Right ventricle myocardium inferior (tissue), 1 donor: ENCODE data around the gene ZNF346. TPM values are rescaled to one million over a fixed set of nuclear protein-coding genes. Genes with fewer than 3 reads are reported as not detected.
A peak's percentile ranks its signal among the peaks of the same experiment; 100 is the strongest.
"Not testable (repeated sequence)": the region's sequence is repeated elsewhere in the genome, so short reads cannot be mapped to it uniquely, and the experiment has no call there.

Experiments used
- ATAC-seq: fragments of 200-7000 bp; cut with Tn5 transposase; one replicate; pipeline ENCODE4 v1.9.1; 2020; ENCODE audit warnings: mild to moderate bottlenecking, moderate library complexity
- DNase-seq: peaks from one replicate; pipeline ENCODE4 v3.0.0; 2021; ENCODE audit errors: missing footprints
- intact Hi-C: fragments of 100-400 bp; cut with DNase I; formaldehyde crosslinking; loops from one replicate; pipeline ENCODE4 v1.11.0; 2022
- total RNA-seq: library from RNA; stranded (reverse); fragmentation: NEBNext Ultra II Directional; extraction: Animal tissue kit (Norgen Biotek cat#: 25700); gene quantifications from one replicate; pipeline ENCODE4 v1.2.1, GENCODE V29; 2021
- donor health status: DM: no; HTN: yes; CAD: no; lungs with severe emphysema.

Gene ZNF346
- total RNA-seq, 1 donor from 2014 or later = 6.2 TPM

DNA sequence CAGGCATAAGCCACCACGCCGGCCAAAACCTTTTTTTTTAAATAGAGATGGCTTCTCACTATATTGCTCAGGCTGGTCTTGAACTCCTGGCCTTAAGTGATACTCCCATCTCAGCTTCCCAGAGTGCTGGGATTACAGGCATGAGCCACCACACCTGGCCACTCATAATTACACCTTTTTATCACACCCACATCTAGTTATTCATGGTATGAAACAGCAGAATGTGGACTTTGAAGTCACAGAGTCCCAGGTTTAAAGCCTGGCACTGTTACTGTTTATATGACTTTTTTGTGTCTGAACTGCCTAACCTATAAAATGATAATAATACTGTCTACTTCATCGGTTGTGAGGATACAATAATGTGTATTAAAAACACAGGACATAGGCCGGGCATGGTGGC, 23.1 kb downstream of the ZNF346 start:
- DNase-seq (no peak), ATAC-seq (no peak)
- intact Hi-C loops = no loop called here

DNA sequence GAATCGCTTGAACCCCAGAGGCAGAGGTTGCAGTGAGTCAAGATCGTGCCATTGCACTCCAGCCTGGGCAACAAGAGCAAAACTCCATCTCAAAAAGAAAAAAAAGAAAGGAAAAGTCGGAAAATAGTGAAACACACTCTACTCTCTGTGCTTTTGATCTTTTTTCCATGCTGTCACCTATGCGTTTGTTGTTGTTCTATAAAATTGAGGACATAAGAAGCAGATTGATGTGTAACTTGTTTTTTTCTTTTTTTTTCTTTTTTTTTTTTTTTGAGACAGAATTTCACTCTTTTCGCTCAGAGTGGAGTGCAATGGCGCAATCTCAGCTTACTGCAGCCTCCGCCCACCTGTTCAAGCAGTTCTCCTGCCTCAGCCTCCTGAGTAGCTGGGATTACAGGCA, 26.0 kb downstream of the ZNF346 start:
- ATAC-seq, DNase-seq, intact Hi-C loops: not testable (repeated sequence)

DNA sequence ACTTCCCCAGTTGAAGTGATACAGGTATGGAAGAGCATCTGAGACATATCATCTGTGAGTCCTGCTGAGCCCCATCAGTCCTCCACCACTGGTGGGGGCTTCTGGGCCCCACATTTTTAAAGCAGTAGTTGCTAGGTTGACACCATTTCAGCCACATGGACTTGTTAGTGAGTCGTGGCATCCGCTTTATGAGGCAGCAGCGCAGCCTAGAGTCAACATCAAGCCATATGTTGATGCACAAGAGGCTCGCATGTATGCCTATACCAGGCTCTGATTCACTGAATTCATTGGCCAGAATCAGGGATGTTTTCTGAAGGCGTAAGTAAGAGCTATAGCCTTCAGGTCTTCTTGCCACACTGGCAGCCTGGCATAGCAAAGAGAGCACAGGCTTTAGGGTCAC, 26.8 kb downstream of the ZNF346 start:
- DNase-seq (no peak), ATAC-seq (no peak)
- intact Hi-C loops = no loop called here

DNA sequence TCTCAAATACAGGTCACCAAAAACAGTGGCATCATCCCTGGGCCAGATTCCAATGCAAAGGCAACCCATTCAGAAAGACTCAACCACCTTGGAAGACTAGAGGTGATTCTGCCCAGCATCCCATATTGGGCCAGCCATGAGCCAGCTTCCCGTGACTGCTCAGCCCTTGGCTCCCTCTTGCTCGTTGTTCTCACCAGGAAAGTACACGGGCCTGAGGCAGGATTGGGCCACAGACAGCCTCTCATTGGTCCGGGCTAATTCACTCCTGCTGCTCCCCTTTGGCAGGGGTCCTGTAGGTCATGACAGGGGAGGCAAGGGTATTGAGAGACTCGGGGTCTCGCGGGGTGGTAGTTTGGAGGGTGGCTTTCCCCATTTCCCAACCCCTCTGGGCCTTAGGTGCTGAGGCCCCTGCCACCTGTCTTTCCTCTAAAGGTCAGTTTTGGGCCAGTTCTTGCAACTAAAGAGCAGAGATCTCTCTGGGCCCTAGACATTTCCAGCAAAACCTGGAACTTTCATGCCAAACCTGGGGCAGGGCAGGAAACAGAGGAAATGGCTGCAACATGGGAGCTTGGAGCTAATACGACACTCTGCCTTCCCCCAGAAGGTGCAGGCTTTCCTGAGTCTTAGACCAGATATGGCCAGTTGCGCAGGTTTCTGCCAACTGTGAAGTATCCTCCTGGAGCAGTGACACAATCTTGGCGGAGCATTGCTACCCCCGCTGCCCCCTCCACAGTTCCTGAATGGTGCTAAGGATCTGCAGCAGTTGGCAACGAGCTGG, 42.2 kb downstream of the ZNF346 start:
- intact Hi-C loops = no loop called here
- ATAC-seq = no peak
- DNase-seq = no peak

DNA sequence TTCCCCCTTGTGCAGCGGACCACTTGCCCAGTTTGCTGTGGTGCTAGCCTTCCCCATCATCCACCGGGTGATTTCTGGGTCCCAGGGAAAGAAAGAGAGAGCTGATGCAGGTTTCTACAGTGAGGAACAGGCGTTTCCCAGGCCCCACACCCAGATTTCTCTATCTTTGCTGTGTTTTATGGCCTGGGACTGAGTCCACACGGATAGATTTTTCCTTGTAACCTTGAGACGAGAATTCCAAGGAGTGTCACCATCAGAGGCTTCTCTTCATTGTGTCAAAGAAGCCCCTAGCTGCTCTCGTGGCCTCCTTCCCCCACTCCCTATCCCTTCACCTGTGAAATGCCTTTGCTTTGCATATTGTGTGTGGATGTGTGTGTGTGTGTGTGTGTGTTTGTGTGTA, 43.0 kb downstream of the ZNF346 start:
- no peak for DNase-seq
- ATAC-seq = no peak
- intact Hi-C loops = no loop called here

DNA sequence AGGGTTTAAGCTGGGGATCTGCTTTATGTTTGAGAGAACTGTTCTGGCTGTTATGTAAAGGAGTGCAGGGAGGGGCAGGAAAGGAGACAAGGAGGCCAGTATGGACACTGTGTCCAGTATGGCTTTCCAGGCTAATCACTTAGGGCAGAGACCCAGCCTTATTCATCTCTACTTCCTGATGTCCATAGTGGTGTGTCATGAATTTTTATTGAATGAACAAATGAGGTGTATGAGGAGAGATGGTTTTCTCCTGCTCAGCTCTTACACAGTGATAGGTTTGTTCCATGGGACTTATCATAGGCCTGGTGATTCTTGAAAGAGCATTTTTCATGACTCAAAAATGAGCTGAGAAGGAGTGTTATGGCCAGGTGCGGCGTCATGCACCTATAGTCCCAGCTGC, 43.7 kb downstream of the ZNF346 start:
- DNase-seq = no peak
- ATAC-seq = no peak
- intact Hi-C loops = no loop called here

DNA sequence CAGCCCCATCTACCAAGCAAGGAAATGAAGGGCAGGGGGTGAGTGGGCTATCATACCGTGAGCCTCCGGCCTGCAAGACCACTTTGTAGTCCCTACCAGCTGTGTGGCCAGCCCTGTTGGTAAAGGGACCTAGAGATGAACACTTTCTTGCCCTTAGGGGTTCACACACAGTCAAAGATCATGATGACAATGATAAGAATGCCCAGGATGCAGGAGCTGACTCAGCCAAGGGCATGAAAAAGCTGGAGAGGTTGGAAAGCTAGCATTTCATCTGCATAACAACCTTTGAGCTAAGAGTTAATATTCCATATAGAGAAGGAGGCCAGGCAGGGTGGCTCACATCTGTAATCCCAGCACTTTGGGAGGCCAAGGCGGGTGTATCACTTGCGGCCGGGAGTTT, 45.0 kb downstream of the ZNF346 start:
- ATAC-seq = no peak
- intact Hi-C loops = no loop called here
- no peak for DNase-seq

DNA sequence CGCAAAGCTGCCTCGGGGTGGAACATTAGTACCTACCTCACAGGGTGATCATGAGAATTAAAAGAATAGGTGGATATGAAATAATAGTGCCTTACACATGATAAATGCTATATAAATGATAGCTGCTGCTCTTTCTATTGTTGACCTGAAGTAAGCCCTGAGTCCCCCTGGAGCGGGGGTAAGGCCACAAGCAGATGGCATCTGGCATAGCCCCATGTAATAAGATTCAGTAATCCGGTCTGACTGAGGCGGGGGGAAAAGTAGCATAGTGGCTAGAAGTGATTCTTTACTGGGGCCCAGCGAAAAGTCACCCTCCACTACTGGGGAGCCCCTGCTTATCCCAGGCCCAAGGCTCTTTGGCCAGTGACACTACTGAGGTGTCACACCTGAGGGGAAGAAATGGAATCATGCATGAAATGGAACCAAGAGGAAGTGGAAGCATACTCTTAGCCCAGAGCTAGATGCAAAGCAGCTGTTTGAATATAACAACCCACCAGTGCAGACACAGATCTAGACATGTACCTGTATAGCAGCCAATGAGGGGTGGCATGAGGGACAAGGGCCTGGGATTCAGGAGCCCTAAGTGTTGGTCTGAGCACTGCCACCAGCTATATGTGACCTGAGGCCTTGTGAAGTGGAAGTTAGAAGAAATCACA, 48.2 kb downstream of the ZNF346 start:
- DNase-seq (no peak), ATAC-seq (no peak)
- intact Hi-C loops = no loop called here

DNA sequence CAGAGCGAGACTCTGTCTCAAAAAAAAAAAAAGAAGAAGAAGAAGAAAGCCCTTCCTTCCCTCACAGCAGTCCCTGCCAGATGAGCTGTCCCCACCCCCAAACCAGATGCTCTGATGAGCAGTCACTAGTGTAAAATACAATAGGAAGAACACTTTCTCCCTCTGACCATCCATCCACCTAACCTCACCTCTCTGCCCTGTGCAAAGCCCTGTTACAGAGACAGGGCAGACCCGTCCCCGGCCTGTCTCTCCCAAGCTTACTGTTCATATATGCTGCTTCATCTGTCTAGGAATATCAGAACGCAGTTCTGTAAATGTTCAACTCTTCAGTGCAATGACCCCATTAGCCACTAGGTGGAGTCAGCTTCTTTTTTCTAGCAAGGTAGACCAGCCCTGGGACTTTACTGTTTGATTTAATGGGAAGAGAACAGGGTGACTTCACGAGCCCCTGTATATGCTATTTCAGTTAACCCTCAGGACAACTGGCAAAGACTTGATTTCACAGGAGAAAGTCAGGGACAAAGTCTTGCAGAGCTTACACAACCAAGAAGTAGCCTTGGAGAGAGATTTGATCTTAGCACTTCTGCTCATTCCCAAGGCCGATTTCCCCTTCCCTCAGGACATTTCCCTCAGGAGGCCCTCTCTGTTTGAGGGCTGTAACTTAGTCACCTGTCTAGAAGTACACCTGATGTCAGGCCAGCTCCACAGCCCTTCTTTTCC, 49.3 kb downstream of the ZNF346 start:
- ATAC-seq = peak; percentile 78
- DNase-seq = no peak
- intact Hi-C loops = loop anchor here (1.0 kb wide), 1 partner anchor 39 kb away; no protein-coding TSS in a partner anchor

DNA sequence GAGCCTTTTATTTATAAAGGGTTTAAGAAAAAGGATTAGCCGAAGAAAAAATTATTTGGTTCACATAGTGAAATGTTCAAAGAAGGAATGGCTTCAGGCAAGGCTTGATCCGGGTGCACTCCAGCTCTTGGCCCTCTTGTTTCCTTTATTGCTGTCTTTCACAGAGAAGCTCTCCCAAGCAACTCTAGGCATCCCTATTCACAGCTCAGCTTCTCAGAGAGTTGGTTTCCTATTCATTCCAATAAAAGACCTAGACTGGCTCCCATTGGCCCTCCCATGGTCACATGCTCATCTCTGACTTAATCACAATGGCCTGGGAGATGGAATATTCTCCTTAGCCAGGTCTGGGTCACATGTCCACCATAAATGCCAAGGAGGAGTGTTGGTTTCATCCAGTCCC, 54.8 kb downstream of the ZNF346 start:
- DNase-seq (no peak), ATAC-seq (no peak)
- intact Hi-C loops = no loop called here

DNA sequence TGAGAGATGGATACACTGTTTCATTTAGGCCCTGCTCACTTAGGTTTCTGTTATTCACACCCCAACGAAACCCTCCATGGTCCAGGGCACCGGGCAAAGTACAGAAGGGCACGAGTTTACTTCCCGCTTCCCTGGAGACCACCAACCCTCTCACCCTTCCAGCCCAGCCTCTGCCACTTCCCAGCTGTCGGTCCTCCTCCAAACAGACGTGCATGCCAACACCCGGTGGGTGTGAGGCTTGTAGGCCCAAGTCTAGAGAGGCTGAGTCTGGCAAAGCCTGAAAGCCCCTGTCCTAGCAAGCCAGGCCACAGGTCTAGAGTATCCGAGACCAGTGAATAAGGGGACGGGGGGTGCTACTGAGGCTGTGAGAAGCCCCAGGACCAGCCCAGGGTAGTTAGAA, 57.1 kb downstream of the ZNF346 start:
- DNase-seq (no peak), ATAC-seq (no peak)
- intact Hi-C loops = no loop called here

DNA sequence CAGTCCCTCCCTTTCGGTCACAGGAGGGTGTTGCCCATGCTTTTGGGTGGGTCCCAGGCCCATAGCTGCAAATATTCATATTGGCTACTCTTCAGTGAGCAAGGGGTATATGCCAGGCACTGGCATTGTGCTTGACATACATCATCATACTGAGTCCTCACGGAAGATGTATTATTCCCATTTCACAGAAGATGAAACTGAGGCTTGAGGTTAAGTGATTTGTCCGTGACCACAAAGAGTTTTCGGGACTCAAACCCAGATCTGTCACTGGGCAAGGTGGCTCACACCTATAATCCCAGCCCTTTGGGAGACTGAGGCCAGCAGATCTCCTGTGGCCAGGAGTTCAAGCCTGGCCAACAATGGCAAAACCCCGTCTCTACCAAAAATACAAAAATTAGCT, 57.8 kb downstream of the ZNF346 start:
- intact Hi-C loops = no loop called here
- DNase-seq = no peak
- no peak for ATAC-seq

DNA sequence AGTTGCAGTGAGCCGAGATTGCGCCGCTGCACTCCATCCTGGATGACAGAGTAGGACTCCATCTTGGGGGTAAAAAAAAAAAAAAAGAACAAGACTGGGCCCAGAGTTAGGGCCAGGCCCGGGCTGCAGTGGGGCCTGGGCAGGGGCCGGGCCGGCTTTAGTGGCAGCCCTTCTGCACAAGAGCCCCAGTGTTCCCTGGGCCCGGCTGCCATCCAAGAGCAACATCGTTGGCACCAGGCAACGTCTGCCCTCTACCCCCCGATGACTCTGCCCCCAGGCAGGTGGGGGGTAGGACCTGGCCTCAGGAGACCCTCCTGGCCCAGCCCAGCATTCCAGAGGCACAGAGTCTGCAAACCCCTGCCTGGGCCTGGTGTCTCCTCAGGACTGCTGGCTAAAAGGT, 59.4 kb downstream of the ZNF346 start:
- no peak for ATAC-seq
- intact Hi-C loops = no loop called here
- DNase-seq = no peak

DNA sequence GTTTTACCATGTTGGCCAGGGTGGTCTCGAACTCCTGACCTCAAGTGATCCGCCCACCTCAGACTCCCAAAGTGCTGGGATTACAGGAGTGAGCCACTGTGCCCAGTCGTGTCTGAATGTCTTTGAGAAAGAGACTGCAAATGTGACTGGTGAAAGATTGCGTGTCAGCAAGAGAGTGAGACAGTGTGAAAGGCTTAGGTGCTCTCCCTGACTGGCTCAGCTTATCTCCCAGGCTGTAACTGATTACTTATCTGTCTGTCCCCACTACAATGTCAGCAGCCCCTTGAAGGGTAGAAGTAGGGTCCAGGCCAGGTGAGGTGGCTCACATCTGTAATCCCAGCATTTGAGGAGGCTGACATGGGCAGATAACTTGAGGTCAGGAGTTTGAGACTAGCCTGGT, 60.9 kb downstream of the ZNF346 start:
- DNase-seq (no peak), ATAC-seq (no peak)
- intact Hi-C loops = no loop called here

DNA sequence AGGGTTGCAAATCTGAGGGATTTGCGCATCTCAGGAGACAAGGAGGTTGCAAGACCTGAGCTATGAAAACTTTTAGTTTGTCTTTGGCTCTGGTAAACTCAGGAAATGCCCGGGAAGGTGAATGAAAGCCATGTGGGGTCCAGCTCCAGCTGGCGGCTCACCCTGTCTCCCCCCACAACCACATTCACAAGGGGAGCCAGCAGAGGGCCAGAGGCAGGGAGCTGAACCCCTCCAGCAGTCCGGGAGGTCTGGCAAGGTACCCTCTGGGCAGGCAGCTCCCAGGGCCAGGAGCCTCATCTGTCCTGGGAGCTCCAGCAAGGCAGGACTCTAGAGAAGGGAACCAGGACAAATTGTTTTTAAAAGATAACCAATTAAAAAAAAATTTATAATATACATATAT, 61.7 kb downstream of the ZNF346 start:
- intact Hi-C loops = no loop called here
- ATAC-seq (no peak), DNase-seq (no peak)

DNA sequence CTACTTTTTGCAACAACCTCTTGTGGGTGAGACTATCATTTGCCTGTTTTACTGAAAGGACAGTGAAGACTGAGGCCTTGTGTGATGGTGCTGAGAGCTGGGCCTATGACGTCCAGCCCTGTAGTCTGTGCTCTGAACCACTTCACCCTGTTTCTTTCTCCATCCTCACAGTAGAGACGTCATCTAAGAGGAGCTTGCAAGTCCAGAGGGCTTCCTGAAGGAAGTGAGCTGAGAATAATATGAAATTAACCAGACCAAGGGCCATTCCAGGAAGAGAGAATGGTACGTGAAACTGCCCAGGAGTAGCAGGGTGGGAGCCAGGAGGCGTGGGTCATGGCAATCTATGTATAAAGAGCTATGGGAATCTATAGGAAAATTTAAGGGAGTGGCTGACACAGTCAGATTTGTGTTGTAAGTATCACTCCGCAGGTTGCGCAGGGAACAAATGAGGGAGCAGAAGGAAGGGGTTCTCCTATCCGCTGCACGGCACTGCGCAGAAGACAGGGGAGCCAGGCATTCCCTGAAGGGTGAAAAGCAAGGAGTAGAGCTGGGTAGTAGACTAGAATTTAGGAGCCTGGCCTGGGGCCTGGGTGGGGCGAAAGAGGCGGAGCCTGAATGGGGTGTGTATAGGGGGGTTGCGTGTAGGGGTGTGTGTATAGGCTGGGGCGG, 63.6 kb downstream of the ZNF346 start:
- no peak for DNase-seq
- ATAC-seq = no peak
- intact Hi-C loops = no loop called here

DNA sequence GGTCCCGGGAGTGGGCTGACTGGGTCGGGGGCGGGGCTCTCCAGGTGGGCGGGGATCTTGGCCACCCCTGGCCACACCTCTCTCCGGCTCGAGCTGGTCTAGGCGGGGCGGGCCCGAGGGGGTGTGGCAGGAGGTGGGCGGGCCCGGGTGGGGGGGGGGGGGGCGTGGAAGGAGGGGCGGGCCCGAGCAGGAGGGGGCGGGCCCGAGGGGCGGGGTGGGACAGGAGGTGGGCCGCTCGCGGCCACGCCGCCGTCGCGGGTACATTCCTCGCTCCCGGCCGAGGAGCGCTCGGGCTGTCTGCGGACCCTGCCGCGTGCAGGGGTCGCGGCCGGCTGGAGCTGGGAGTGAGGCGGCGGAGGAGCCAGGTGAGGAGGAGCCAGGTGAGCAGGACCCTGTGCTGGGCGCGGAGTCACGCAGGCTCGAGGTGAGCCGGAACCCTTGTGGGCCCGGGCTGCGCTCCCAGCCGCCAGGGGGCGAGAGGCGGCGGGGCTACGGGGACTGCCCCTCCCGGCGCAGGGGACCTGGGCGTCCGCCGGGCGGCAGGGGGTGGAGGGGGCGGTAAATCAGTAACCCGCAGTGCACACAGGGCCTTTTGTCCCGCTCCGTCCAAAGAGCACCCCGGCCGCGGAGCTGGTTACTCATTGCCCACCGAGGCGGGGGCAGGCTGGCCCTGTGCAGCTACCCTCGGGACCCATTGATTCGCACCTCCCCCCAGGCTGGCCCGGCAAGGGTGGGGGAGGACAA, 64.3 kb downstream of the ZNF346 start, which contains the start of gene FGFR4:
Gene FGFR4 (plus strand): TSS at position 262 of the 744 bp plus-strand sequence. CDS start 2,688 bp downstream, outside the sequence.
- intact Hi-C loops = no loop called here
- ATAC-seq (peak; percentile 64), DNase-seq (peak; percentile 80)

DNA sequence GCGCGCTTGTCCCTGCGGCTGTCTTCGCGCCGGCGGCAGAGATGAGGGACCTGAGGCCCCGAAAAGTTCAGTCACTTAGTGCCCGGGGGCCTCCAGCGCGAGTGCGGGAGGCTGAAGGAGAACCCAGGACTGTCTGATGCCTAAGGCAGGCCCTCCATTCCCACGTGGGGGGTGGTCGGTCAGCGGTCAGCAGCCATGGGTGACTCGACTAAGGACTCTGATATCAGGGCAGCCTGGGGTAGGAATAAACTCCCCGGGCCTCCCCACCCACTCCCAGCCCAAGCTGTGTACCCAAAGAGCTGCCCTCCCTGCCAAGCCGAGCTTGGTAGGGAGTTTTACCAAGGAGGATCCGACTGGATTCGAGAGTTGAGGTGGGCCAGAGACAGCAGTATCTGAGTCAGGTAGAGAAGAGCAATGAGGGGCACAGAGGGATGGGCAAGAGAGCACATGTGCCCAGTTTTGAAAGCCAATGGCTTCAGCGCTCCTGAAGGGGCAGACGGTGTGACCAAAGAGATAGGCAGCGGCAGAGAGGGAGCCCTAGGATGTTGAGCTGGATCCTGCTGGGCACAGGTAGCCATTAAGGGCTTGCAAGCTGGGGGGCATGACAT, 65.0 kb downstream of the ZNF346 start:
- ATAC-seq (no peak), DNase-seq (no peak)
- intact Hi-C loops = no loop called here
